ENCODE data around the gene C1orf35.

Gene C1orf35

DNA sequence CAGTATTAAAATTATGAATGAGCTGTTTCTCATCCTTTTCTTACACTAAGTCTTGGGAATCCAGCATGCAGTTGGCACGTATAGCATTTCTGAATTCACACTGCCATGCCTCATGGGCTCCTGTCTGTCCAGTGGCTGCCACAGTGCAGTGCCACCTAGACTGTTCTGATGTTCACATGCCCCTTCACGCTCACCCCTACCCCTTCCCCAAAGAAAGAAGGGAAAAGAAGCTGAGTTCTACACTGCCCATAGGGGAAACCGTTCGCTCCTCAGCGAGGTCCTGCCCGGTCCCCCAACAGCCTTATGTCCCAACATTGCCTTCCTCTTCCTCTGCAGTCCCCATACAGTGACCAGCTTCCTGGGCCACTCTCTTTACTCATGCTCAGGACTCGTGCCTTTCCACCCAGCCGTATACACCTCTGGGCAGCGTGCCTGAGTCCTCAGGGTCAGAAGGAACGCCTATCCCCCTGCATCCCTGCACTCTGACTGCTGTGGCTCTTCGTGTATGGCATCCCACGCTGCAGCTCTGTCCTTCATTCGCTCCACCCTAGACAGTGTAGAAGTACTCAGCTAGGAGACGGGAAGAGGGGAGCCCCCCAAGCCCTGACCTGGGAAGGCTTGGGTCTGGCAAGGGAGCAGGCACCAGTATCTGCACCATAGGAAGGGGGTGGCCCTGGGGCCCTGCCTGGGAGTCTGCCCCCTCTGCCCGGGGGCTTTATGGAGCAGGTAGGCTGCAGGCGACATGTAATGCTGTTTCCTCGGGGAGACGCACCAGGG, 44.8 kb downstream of the C1orf35 start:
- no peak for DNase-seq (ENCODE audit: low spot score)
- Mint-ChIP-seq H3K27me3 (ENCODE audit: low read depth) (peaks cover 56% of the 10 kb centered on the region), H3K27ac (no peak overlapping the region), H3K4me3 (no peak overlapping the region), H3K9me3 (no peaks in the 10 kb centered on the region), H3K36me3 (ENCODE audit: low read depth) (no peaks in the 10 kb centered on the region), H3K4me1 (ENCODE audit: low read depth) (peaks cover 3% of the 10 kb centered on the region)
